ENCODE results near the gene LHFPL6.
"Not testable (repeated sequence)": the region's sequence is repeated elsewhere in the genome, so short reads cannot be mapped to it uniquely, and the experiment has no call there.

Gene LHFPL6

DNA sequence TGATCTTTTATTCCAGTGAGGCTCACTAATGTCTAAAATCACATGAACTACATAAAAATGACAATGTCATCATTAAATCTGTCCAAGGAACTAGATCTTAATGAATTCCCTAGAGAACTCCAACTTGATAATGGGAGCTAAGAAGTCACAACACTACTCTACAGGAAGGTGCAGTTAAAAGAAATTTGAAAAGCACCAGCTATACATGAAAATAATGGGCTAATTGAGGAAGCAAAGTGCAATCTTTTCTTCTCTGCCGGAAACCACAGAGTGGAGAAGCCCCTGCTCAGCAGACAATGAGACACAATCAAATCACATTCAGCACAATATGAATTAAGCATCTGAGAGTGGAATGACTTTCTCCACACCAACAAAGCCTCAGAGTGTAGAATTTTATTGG lies 261.7 kb downstream of the LHFPL6 start:
- DNase-seq (ENCODE audit: low read depth): no peak

DNA sequence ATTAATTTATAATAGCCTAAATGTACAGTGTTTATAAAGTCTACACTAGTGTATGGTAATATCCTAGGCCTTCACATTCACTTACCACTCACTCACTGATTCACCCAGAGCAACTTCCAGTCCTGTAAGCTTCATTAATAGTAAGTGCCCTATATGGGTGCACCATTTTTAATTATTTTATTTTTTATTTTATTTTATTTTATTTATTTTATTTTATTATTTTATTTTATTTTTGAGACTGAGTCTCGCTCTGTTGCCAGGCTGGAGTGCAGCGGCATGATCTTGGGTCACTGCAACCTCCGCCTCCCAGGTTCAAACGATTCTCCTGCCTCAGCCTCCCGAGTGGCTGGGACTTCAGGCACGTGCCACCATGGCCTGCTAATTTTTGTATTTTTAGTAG lies 264.9 kb downstream of the LHFPL6 start:
- DNase-seq (ENCODE audit: low read depth): not testable (repeated sequence)

DNA sequence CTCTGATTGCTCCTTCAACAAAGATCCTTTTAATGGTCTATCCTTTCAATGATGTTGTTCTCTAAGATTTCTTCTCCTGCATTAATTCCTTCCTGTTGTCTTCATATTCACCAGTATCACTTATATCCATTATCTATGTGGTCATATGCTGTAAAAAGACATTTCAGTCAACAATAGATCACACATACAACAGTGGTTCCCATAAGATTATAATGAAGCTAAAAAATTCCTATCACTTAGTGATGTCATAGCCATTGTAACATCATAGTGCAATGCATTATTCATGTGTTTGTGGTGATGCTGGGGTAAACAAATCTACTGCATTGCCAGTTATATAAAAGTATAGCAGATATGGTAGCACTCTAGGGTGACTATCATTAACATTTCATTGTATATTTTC lies 266.1 kb downstream of the LHFPL6 start:
- DNase-seq (ENCODE audit: low read depth): no peak

DNA sequence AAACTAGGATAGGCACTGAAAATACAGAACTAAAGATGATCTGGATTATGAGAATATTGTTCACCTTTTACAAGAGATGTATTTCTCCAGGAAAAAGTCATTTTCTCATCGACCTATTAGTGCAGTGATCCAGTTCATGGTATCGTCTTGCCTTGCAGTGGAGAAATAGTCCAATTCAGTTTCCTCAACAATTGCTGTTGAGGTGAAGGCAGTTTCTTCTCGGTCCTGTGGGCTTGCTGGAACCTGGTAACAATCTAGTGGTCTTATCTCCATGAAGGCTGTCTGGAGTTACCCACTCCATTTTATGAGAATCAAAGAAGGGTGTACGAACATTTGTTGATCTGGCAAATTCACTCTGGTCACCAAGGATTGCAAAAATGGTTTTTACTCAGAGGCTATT lies 266.8 kb downstream of the LHFPL6 start:
- DNase-seq (ENCODE audit: low read depth): no peak

DNA sequence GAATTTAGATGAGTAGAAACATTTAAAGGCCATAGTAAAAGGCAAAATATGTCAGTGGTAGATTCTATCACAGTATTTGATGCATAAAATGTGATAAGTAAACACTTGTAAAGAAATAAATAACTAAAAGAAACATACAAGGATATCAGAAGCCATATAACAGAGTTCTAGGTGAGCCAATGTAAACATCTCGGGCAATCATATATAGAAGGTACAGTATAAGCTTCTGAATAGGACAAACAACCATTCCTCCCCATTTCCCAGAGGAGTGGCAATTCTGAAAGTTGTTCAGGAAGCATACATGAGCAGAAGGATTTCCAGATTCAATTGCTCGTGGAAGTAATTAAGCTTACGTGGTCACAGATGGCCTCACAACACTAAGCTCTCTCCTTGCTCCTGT lies 267.3 kb downstream of the LHFPL6 start:
- no peak for DNase-seq (ENCODE audit: low read depth)

DNA sequence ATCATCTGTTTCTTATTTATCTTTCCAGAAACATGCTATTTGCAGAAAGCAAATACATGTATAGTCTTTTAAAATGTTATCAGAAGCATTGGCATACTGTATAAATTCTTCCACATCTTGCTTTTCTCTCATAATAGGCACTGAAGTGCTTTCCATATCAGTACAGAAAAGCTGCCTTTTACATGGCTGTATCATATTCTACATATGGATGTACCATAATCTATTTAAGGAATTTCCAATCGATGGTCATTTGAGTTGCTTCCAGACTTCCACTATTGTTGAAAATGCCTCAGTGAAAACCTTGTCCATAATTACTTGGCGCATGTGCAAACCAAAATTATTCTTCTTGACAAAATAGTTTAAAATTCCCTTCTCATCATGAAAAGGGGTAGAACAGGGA lies 272.5 kb downstream of the LHFPL6 start:
- no peak for DNase-seq (ENCODE audit: low read depth)

DNA sequence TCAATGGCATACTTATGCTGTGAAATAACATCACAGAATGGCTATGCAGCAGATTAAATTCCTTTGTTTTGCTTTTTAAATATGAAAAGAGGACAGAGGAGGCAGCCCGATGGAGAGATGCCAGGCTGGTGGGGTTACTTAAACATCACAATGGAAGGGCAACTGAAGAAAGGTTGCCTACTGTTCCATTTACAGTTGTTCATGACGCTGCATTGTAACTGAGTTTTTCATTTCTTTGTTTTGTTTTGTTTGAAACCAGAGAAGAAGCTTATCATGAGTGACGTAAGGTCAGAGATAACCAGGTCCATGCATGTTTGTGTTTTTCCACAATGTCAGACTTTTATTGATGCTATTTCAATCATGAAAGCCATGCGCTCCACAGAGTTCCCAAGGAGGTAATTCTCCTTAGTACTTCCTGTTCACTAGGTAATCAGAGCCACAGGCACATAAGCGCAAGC lies 273.8 kb downstream of the LHFPL6 start:
- no peak for DNase-seq (ENCODE audit: low read depth)

DNA sequence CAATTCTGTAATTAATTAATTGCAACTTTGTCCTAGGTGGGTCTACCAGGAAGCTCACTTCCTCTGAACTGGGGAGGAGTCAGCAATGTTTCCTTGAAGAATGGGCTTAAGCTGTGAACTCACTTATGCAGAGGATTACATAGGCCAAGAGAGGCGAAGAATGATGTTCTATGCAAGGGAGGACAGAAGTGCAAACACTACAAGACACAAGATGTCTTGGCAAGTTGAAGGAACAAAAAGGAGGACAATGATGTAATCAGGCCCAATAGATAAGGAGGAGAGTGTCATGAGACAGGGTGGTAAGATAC lies 275.9 kb downstream of the LHFPL6 start:
- DNase-seq (ENCODE audit: low read depth): no peak

DNA sequence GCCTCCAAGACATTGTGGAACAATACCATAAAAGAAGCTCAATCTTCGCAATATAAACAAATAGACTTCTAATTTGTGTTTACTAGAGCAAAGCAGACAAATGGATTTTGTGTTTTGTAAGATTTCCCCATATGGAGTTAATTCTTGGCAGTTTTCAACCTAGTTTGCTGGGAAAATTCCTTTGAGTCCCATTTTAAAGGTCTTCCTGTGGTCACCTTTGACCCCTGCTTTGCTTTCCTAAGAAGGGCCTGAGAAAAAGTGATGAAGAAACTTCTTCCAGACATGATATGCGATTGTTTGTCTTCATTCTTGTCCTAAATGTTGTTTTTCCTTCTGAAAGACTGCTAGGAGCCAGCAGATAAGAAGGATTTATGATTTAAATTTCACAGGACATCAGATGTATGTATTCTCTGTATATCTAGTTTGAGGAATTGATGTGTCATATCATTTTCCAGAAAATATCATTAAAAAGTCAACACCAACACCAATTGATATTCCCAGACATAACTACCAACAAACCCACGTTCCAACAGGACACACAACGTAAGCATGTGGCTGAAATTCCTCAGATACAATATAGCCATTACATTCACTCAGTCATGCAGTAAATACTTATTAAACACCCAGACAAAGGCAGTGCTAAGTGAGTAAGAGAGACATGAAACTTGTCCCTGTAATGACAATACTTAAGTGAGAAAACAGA lies 276.4 kb downstream of the LHFPL6 start:
- no peak for DNase-seq (ENCODE audit: low read depth)

DNA sequence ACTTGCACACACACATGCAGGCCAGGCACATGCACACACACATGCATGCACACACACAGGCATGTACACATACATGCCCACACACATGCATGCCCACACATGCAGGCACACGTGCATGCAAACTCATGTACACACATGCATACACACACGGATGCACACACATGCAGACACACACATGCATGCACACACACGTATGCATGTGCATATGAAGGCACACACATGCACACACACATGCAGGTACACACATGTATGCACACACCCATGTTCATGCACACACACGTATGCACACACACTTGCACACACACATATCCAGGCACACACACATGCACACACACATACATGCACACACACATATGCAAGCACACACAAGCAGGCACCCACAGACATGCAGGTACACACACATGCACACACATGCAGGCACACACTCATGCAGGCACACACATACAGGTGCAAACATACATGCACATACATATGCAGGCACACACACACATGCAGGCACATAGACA lies 278.1 kb downstream of the LHFPL6 start:
- no peak for DNase-seq (ENCODE audit: low read depth)

DNA sequence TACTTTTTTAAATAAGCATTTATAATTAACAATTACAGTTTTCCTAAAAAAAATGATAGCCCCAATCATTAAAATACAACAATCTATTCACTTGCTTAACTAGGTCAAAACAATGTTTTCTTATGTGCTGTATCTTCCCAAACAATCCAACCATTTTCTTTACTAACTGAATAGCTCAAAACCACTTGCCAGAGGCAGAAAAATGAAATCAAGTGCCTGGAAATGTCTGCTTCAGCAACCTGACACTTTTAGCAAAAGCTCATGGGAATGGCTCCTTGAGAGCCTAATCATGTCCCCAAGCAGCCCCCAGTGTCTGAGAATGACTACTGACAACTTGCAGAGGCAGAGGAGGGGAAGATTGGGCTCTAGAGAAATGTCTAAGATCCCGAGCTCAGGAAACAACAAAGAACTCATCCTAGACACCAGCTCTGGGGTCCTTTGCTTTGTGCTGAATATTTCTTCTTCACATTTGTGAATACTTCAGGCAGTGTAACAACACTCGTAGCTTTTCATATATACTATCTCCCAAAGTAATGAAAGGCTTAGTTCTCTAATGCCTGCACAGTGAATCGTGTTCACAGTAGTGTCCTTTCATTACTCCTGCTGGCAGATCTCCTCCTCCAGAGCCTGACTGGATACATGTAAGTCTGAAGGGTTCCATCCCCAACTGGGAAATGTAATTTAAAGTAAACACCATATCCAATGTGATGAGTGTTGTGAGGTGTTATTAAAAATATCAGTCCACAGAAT lies 280.0 kb downstream of the LHFPL6 start:
- no peak for DNase-seq (ENCODE audit: low read depth)

DNA sequence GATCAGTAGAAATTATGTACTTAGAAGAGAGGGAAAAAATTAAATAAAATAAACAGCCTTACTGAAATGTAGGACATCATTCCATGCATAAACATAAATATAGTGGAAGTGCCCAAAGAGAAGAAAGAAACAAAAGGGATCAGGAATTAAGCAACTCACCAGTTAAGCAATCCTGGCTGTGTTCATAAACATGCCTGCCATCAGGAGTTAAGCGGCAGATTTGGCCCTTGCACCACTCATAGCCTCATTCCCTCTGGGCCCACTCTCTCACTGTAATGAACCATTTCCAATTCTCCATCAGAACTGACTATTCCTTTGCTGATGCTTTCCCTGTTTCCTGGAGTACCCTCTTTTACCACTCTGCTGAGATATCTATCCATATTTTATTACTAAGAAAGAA lies 281.4 kb downstream of the LHFPL6 start:
- no peak for DNase-seq (ENCODE audit: low read depth)

DNA sequence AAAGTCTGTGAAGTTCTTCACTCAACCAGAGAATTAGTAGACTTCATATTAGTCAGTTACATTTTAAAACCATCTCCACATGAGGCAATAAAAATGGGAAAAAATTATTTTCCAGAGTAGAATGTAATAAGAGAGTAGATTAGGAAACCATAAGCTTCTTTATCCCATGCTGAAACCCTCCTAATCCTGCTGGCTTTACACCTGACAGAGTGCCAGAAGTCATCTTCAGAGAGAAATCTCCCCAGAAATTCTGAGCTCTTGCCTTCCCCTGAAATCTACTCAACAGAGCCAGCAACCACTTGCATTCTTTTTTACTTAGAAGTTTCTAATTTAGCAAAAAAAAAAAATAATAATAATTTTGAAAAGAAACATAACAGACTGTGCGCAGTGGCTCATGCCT lies 284.8 kb downstream of the LHFPL6 start:
- DNase-seq (ENCODE audit: low read depth): no peak

DNA sequence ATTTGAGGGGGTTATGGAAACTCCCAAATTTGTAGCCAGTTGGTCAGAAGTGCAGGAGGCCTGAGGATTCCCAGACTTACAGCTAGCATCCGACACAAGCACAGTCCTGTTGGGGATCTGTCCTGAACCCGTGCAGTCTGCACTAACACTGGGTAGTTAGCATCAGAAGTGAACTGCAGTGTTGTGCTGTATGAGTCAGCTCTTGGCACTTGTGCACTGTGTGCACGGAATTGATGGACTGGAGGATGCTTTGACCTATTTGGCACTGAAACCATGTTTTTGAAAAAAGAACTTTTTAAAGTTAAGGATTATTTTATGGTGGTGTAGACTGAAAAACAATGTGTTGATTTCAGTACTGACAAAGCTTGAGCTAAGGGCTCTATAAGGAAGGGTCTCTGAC lies 285.7 kb downstream of the LHFPL6 start:
- no peak for DNase-seq (ENCODE audit: low read depth)

DNA sequence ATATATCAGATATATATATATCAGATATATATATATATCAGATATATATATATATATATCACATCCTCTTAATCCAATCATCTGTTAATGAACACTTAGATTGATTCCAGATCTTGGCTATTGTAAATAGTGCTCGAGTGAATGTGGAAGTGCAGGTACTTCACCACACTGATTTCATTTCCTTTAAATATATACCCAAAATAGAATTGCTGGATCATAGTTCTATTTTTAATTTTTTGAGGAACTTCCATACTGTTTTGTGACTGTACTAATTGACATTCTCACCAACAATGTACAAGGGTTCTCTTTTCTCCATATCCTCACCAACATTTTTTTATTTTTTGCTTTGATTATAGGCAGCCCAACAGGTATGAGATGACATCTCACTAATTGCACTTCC lies 287.2 kb downstream of the LHFPL6 start:
- DNase-seq (ENCODE audit: low read depth): no peak

DNA sequence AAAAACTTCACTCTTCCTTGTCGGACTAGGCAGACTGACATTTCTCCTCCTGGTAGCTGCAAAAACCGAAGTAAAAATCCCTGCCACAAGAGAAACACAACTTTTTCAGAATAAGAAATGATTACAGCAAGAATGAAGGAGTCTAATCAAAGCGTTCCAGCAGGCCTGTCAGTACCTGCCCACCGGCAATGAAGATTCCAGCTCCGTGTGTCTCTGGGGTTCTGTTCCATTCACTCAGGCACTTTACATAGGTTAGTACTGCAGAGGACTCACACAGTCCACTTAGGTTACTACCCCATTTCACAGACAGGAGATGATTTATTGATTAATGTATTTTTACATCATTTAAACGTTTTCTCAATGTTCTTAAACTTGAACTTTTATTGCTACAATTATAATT lies 289.3 kb downstream of the LHFPL6 start:
- DNase-seq (ENCODE audit: low read depth): no peak

DNA sequence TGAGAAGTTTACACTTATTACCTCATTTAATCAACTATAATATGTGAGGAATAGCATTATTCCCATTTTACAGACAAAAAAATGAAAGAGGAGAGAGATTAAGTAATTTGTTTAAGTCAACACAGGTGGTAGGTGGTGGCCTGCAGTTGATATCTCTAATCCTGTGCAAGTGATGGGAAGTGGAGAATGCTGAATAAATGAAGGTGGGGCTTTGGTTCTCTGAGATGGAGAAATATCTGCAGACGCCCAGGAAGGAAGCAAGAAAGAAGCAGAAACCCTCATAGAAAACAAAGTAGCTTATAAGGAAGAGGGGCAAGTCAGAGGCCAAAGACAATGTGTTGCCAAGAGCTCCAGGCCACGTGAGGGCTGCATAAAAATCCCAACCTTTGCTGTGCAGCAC lies 290.4 kb downstream of the LHFPL6 start:
- no peak for DNase-seq (ENCODE audit: low read depth)

DNA sequence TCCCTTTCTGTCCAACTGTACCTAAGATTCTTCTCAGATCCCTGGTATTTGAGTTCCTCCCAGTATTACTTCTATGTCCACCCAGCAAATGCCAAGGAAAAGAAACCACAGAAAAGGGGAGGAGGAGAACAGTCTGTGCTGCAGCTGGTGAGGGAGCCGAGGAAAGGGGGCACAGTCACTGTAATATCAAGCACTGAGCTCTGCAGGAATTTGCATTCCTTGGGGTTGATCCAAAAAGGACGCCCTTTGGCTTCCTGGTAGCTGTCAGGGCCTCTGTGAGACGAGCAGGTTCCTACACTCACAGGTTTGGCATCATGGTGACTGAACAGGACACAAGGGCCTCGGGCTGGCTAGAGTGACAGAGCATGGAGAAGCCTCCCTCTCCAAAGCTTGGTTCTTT lies 291.4 kb downstream of the LHFPL6 start:
- DNase-seq (ENCODE audit: low read depth): no peak

DNA sequence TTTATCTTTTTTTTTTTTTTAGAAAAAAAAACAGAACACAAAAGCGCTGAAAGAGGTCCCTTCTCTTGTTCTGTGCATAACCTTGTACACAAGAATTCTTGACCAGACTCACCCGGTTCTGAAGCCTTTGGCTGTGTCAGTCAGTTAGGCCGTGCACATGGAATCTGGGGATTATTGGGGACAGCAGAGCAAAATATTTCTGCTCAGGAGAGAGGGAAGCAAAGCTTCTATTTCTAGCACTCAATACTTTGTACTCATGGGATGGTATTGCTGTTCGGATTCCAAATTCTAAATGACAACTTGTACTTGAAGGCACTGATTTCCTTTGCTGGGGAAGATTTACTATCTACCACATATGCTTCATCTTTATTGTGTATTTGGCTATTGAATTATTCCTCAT lies 292.0 kb downstream of the LHFPL6 start:
- DNase-seq (ENCODE audit: low read depth): no peak

DNA sequence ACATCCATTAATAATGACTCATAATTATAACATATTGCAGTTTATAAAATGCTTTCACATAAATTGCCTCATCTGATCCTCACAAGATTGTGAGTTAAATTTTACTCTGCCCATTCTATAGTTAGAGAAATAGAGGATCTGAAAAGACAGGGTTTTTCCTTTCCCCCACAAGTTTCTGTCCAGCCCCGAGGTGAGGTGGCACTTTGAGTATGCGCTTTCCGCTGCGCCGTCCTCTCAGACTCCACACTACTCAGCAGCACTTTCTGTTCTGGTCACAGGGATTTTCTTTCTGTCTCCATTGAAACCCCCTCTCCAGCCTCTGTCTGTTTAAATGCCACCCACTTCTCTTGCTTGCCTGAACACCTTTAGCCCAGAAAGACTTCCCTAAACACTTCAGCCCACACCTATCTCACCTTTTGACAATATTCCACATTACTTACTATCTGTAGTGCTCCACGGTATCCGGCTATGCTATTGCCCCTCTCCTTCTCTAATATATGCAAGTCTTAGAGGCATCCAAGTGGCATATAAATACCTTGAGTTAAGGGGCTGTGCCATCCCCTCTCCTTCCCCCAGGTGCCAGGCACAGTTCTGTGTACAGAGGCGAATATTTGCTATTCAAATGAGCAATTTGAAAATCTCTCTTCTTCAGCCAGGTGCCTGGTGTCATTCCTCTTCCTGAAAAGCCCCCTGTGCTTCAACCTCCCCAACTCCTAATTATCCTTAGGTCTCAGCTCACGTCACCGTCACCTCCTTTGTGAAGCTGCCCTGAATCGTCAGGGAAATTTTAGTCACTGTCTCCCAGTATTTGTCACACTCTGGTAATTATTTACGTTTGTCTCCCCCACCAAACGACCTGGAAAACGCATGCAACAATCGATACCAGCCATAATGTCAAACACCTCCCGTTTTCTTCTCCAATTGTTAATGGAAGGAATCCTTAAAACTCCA lies 296.1 kb downstream of the LHFPL6 start:
- no peak for DNase-seq (ENCODE audit: low read depth)

DNA sequence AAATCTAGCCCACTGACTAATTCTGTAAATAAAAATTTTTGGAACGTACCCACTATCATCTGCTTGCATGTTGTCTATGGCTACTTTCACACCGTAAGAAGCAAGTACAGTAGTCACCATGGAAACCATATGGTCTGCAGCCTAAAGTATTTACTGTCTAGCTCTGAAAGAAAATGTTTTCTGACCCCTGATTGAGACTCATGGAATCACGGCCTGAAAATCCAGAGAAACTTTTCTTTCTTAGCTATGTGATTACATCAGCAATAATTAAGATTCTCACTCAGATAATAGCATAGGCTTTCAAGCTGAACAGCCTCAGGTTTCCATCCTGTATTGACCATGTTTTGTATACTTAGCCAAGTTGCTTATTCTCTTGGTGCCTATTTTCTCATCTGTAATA lies 300.2 kb downstream of the LHFPL6 start:
- no peak for DNase-seq (ENCODE audit: low read depth)

DNA sequence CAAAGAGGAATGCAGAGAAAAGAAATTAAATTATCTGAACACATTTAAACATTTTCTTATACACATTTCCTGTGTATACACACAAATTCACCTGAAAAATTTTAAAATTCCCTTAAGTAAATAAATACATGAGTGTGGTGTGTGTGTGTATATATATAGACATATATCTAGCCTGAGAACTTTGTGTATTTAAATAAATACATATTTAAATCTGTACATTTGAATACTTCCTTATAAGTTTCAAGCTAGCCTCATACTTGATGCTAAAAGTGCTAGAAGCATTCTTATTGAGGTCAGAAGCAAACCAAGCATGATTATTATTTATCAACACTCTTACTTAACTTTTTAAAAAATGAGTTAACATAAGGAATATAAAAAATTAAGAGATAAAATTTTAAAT lies 304.0 kb downstream of the LHFPL6 start:
- no peak for DNase-seq (ENCODE audit: low read depth)
